ENCODE measurements around the gene TMPRSS13. TPM values are rescaled to one million over a fixed set of nuclear protein-coding genes. Genes with fewer than 3 reads are reported as not detected.
"Not testable (repeated sequence)": the region's sequence is repeated elsewhere in the genome, so short reads cannot be mapped to it uniquely, and the experiment has no call there.

The TMPRSS13 gene
- total RNA-seq, 4 donors from 2014 or later, result not detected

DNA sequence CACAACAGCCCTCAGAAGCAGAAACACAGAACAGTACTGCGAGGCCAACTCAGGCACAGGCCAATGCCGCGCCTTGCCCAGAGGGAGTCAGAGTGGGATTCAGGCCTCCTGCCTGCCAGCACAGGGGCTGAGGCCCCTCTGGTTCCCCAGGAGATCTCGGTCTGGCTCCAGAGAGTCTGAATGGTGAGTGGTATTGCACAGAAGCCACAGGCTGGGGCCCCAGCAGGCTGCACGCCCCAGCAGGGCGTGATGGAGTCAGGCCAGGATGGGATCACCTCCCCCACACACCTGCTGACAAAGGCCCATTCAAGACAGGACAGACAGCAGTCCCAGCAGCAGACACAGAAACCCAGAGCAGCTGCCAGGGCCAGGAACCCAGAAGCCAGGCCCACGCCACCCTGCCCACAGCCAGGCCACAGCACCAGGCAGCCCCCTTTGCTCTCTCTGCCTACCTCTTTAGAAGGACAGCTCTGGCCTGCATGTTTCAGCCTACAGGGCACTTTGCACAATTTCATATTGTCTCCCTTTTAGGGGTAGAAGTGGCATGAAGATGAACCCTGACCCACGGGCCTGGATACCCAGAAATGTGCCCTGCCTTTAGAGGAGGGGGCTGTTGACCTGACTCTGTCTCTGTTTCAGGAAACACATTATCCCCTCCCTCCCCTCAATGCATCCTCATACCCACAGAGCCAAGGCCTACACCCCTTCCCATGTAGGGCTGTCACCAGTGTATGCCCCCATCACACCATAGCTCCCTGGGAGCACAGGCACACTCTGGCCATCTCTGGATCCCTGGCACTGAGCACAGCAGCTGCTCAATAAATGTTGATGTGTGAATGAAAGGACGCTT, 58.9 kb downstream of the TMPRSS13 start:
- peak overlapping the region in 3 of 4 donors; percentile 40 to 81 (median 47) for H3K27ac ChIP-seq (replicated peaks in 1 of 4)
- H3K9me3 ChIP-seq, result no peaks in the 10 kb centered on the region
- H3K27me3 ChIP-seq, result no peaks in the 10 kb centered on the region
- intact Hi-C loops (cut with DNase I), result no loop called here
- TF ChIP-seq POLR2AphosphoS5 (IDR thresholded peaks at IDR 0.05) (no peak), EP300 (IDR thresholded peaks at IDR 0.05) (no peak), POLR2A (IDR thresholded peaks at IDR 0.05; ENCODE audit: low read depth) (no peak)
- DNase-seq (ENCODE audit: extremely low spot score), result no peak
- H3K4me3 ChIP-seq, result no peak overlapping the region
- peaks cover 47 to 80% (median 68%) of the 10 kb centered on the region in 4 donors for H3K4me1 ChIP-seq
- no peaks in the 10 kb centered on the region for H3K36me3 ChIP-seq
- WGBS, result 80% methylated on average over 6 of the region's 9 CpGs

DNA sequence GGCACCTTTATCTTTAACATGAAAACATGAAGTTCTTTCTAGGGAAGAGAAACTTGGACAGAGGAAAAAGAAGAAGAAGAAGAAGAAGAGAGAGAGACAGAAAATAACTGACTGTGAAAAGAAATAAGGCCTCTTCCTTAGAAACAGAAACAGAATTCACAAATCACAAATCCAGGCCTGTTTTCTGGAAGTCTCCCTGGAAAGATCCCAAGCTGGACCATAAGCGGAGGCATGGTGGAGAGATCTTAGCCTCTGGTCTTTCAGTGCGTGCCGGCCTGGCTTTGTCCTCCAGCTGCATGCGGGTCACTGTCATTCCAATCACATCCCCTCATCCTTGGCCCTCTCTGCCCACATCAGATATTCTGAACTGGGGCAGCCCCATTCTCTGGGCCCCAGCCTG, 59.6 kb downstream of the TMPRSS13 start:
- Histone ChIP-seq H3K36me3 (no peaks in the 10 kb centered on the region), H3K4me1 (peaks cover 41 to 73% (median 60%) of the 10 kb centered on the region in 4 donors), H3K27me3 (no peaks in the 10 kb centered on the region), H3K4me3 (no peak overlapping the region), H3K9me3 (no peaks in the 10 kb centered on the region), H3K27ac (replicated peaks in 1 of 4) (peak overlapping the region in 3 of 4 donors; percentile 40 to 81 (median 47))
- DNase-seq (ENCODE audit: extremely low spot score), result no peak
- WGBS, result 50% methylated on average over 4 of the region's 4 CpGs
- intact Hi-C loops (cut with DNase I), result no loop called here
- no peak for TF ChIP-seq POLR2A (IDR thresholded peaks at IDR 0.05; ENCODE audit: low read depth)
- TF ChIP-seq, protein P1, sequence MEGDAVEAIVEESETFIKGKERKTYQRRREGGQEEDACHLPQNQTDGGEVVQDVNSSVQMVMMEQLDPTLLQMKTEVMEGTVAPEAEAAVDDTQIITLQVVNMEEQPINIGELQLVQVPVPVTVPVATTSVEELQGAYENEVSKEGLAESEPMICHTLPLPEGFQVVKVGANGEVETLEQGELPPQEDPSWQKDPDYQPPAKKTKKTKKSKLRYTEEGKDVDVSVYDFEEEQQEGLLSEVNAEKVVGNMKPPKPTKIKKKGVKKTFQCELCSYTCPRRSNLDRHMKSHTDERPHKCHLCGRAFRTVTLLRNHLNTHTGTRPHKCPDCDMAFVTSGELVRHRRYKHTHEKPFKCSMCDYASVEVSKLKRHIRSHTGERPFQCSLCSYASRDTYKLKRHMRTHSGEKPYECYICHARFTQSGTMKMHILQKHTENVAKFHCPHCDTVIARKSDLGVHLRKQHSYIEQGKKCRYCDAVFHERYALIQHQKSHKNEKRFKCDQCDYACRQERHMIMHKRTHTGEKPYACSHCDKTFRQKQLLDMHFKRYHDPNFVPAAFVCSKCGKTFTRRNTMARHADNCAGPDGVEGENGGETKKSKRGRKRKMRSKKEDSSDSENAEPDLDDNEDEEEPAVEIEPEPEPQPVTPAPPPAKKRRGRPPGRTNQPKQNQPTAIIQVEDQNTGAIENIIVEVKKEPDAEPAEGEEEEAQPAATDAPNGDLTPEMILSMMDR (IDR thresholded peaks at IDR 0.05), result no peak
- no peak for TF ChIP-seq EP300 (IDR thresholded peaks at IDR 0.05)
- TF ChIP-seq POLR2AphosphoS5 (IDR thresholded peaks at IDR 0.05), result no peak

DNA sequence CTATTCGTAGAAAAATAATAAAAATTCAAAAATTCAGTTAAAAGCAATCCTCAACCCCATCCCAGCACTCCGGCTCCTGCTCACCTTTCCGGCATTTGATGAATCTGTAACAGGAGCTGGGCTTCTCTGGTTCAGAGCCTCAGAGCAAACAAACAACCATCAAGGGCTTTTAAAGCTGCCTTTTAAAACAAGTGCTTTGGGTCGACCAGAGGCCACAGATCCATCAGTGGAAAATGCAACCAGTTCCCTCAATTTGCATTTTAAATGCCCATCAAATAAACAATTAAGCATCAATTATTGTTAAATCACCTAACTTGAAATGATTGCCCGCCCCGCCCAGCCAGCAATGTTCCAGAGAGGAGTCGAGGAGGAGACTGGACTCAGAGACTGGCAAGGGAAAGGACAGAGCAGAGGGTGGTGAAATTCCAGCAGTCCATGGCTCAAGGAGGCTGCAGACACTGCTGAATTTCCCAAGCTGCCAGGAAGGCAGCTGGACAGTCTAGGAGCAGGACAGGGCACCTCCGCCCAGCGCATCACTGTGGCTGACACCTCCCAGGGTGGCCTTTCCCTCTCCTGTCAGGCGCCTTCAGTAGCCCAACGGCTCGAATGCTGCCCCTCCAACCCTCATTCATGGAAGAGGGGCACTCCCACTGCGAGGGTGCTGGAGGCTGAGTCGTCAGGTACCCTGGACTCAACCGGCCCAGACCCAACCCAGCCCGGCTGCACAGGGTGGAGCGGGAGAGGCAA, 60.2 kb downstream of the TMPRSS13 start:
- Histone ChIP-seq H3K27me3 (no peaks in the 10 kb centered on the region), H3K4me1 (peaks cover 36 to 67% (median 54%) of the 10 kb centered on the region in 4 donors), H3K27ac (replicated peaks in 1 of 4) (peak overlapping the region in 3 of 4 donors; percentile 31 to 81 (median 47)), H3K9me3 (no peaks in the 10 kb centered on the region), H3K36me3 (no peaks in the 10 kb centered on the region), H3K4me3 (no peak overlapping the region)
- intact Hi-C loops (cut with DNase I), result no loop called here
- WGBS, result 77% methylated on average over 17 of the region's 17 CpGs
- TF ChIP-seq, protein P1 (IDR thresholded peaks at IDR 0.05), result no peak
- TF ChIP-seq POLR2AphosphoS5 (IDR thresholded peaks at IDR 0.05) (no peak), EP300 (IDR thresholded peaks at IDR 0.05) (no peak), POLR2A (IDR thresholded peaks at IDR 0.05; ENCODE audit: low read depth) (no peak)
- DNase-seq (ENCODE audit: extremely low spot score), result peak; percentile 87

DNA sequence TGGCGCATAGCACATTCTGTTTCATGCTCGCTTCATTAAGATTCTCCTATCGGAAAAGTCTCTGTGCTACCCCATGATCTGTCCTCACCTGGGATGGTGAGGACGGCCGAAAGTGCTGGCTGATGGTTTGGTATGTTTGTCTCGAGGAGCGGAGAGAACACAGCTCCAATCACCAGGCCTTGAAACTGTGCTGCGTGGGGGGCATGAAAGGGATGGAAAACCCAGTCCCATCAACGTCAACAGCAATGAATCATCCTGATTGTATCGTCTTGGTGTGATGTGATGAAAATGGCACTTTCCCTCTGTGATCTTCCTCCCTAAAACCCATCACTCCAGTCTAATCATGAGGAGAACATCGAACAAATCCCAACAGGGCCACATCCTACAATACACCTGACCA, 61.1 kb downstream of the TMPRSS13 start:
- H3K27me3 ChIP-seq, result no peaks in the 10 kb centered on the region
- no peak for DNase-seq (ENCODE audit: extremely low spot score)
- intact Hi-C loops (cut with DNase I), result no loop called here
- no peaks in the 10 kb centered on the region for H3K9me3 ChIP-seq
- no peak for TF ChIP-seq POLR2A (IDR thresholded peaks at IDR 0.05; ENCODE audit: low read depth)
- TF ChIP-seq EP300 (IDR thresholded peaks at IDR 0.05), result no peak
- TF ChIP-seq, protein P1 (IDR thresholded peaks at IDR 0.05), result no peak
- TF ChIP-seq POLR2AphosphoS5 (IDR thresholded peaks at IDR 0.05), result no peak
- peaks cover 27 to 60% (median 46%) of the 10 kb centered on the region in 4 donors for H3K4me1 ChIP-seq
- H3K4me3 ChIP-seq, result no peak overlapping the region
- 79% methylated on average over 11 of the region's 11 CpGs for WGBS
- no peaks in the 10 kb centered on the region for H3K36me3 ChIP-seq
- no peak overlapping the region for H3K27ac ChIP-seq (replicated peaks in 1 of 4)

DNA sequence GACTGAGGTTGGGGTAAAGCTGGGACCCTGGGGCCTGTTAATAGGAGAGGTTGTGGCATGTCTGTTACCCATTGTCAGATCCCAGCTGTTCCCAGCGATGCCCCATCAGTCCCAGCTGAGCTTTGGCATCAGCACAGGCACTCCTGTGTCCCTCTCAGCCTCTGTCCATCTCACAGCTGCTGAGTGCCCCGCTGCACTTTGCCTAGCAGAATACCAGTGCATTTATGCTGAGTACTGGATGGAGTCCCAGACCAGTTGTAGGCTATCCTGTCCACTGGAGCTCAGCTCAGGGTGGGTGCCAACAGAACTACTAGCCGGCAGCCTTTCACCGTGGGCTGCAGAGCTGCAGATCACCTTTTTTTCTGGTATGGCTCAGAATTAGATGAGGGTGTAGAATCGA, 62.7 kb downstream of the TMPRSS13 start:
- no peak for DNase-seq (ENCODE audit: extremely low spot score)
- Histone ChIP-seq H3K4me1 (peaks cover 35 to 60% (median 46%) of the 10 kb centered on the region in 4 donors), H3K9me3 (no peaks in the 10 kb centered on the region), H3K4me3 (no peak overlapping the region), H3K27me3 (no peaks in the 10 kb centered on the region), H3K27ac (replicated peaks in 1 of 4) (peak overlapping the region in 1 of 4 donors; percentile 14), H3K36me3 (no peaks in the 10 kb centered on the region)
- intact Hi-C loops (cut with DNase I), result no loop called here
- 43% methylated on average over 3 of the region's 5 CpGs for WGBS
- no peak for TF ChIP-seq EP300 (IDR thresholded peaks at IDR 0.05)
- no peak for TF ChIP-seq POLR2AphosphoS5 (IDR thresholded peaks at IDR 0.05)

DNA sequence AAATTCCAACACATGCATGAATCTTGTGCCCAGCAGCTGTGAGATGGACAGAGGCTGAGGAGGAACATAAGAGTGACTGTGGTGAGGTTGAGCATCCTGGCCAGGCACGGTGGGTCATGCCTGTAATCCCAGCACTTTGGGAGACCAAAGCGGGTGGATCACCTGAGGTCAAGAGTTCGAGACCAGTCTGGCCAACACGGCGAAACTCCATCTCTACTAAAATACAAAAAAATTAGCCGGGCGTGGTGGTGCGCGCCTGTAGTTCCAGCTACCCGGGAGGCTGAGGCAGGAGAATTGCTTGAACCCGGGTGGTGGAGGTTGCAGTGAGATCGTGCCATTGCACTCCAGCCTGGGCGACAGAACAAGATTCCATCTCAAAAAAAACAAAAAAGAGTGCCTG, 63.7 kb downstream of the TMPRSS13 start:
- H3K27ac ChIP-seq (replicated peaks in 1 of 4); H3K27me3 ChIP-seq; intact Hi-C loops (cut with DNase I); DNase-seq (ENCODE audit: extremely low spot score); H3K36me3 ChIP-seq; H3K4me3 ChIP-seq; H3K9me3 ChIP-seq: not testable (repeated sequence)
- peaks cover 39 to 62% (median 50%) of the 10 kb centered on the region in 4 donors for H3K4me1 ChIP-seq
- 95% methylated on average over 13 of the region's 13 CpGs for WGBS
